K562 (cell line): ENCODE data around the gene XIRP2. TPM values are rescaled to one million over a fixed set of nuclear protein-coding genes. Genes with fewer than 3 reads are reported as not detected.

Experiments used
- ATAC-seq: fragments of 200-7000 bp; cut with Tn5 transposase; 3 replicates; pipeline ENCODE4 v1.9.1; 2020; ENCODE audit warnings: moderate library complexity
- BruUV-seq: library from RNA; stranded (reverse); fragments of 400-500 nt; replicated peaks from 2 replicates; lab custom pipeline; 2021; lab: Mats Ljungman, UMichigan
- CTCF ChIA-PET: fragments of 300-600 bp; formaldehyde crosslinking; extraction: SDS; loops from one replicate; lab custom pipeline; 2021; ENCODE audit warnings: low intra/inter-chr PET ratio; lab: Yijun Ruan, JAX
- POLR2A ChIA-PET: fragments of 300-600, 350-650 bp; sonication (Branson Sonifier 250); formaldehyde crosslinking; extraction: SDS; loops from one replicate; lab custom pipeline; 2021; ENCODE audit warnings: antibody characterized with exemption, inconsistent platforms; lab: Yijun Ruan, JAX
- DNase-seq, 4 experiments: peaks; one replicate each; pipeline versions ENCODE4 v3.0.0 to v3.0.0-alpha.2; 2011 to 2018; ENCODE audit warnings: low spot score in 3 of 4, mixed read lengths in 3 of 4; ENCODE audit errors: extremely low read depth in 1 of 4
- FAIRE-seq: peaks from 2 replicates; lab custom pipeline; 2011; peaks lifted over from hg19 to GRCh38; lab: Jason Lieb, UNC
- H2AFZ ChIP-seq: 2 replicates; pipeline ENCODE4 v1.6.0; 2011; ENCODE audit warnings: low read depth, low read length, control low read depth, inconsistent platforms
- H3K27ac ChIP-seq: fragments of 200-600 bp; 3 replicates; pipeline ENCODE4 v1.8.0; 2011; ENCODE audit warnings: low read depth, mild to moderate bottlenecking, control low read depth, inconsistent platforms, low read length, moderate library complexity, mixed read lengths; ENCODE audit errors: extremely low read depth
- H3K27me3 ChIP-seq, 2 experiments: fragments of 300-600 bp in 1 of 2; 2 replicates in 1 of 2; 3 replicates in 1 of 2; pipeline versions ENCODE4 v1.6.0 to v1.8.0; 2011; ENCODE audit warnings: inconsistent platforms in 2 of 2, low read length in 2 of 2, mild to moderate bottlenecking in 1 of 2, mixed read lengths in 1 of 2, moderate library complexity in 1 of 2; ENCODE audit not compliant: control insufficient read depth in 2 of 2, insufficient read depth in 2 of 2
- H3K36me3 ChIP-seq: fragments of 300-600 bp; 3 replicates; pipeline ENCODE4 v1.8.0; 2011; ENCODE audit warnings: mild to moderate bottlenecking, low read length, inconsistent platforms; ENCODE audit not compliant: control insufficient read depth, insufficient read depth
- H3K4me1 ChIP-seq, 2 experiments: fragments of 200-600 bp in 1 of 2; replicated peaks in 1 of 2; 2 replicates in 1 of 2; 3 replicates in 1 of 2; pipeline versions ENCODE4 v1.5.1 to v1.8.0; 2011; ENCODE audit warnings: inconsistent platforms in 2 of 2, low read length in 2 of 2, mild to moderate bottlenecking in 1 of 2, mixed read lengths in 1 of 2, moderate library complexity in 1 of 2; ENCODE audit not compliant: control insufficient read depth in 2 of 2, insufficient read depth in 2 of 2
- H3K4me2 ChIP-seq: 2 replicates; pipeline ENCODE4 v1.6.1; 2011; ENCODE audit warnings: low read length, control low read depth, inconsistent platforms, mixed read lengths; ENCODE audit not compliant: insufficient read depth
- H3K4me3 ChIP-seq: fragments of 200-600 bp; sonication (generic), shearing (Covaris generic); 2 replicates; pipeline ENCODE4 v1.5.1; 2016; ENCODE audit warnings: control low read depth, inconsistent platforms
- H3K79me2 ChIP-seq: fragments of 200-600 bp; 3 replicates; pipeline ENCODE4 v1.8.0; 2011; ENCODE audit warnings: low read length, inconsistent platforms; ENCODE audit not compliant: control insufficient read depth, insufficient read depth
- H3K9ac ChIP-seq, 2 experiments: 2 replicates each; pipeline versions ENCODE4 v1.6.0 to v1.6.1; 2011; ENCODE audit warnings: low read depth in 2 of 2, low read length in 2 of 2, control low read depth in 1 of 2, inconsistent platforms in 1 of 2, mild to moderate bottlenecking in 1 of 2, mixed read lengths in 1 of 2; ENCODE audit not compliant: insufficient read depth in 1 of 2
- H3K9me1 ChIP-seq: one replicate; pipeline ENCODE4 v1.6.0; 2011; ENCODE audit warnings: inconsistent platforms, mild to moderate bottlenecking, low read length, moderate library complexity; ENCODE audit not compliant: control insufficient read depth, insufficient read depth
- H3K9me3 ChIP-seq: replicated peaks from 2 replicates; pipeline ENCODE4 v1.5.1; 2011; ENCODE audit warnings: low read depth, low read length, inconsistent platforms; ENCODE audit not compliant: control insufficient read depth, insufficient read depth
- H4K20me1 ChIP-seq: replicated peaks from 2 replicates; pipeline ENCODE4 v1.6.1; 2011; ENCODE audit warnings: low read length, inconsistent platforms, mixed read lengths; ENCODE audit not compliant: control insufficient read depth, insufficient read depth
- BCL6 ChIP-seq: fragments of 250-450 bp; sonication (Bioruptor Pico); IDR thresholded peaks from 2 replicates; pipeline ENCODE4 v1.4.0; 2020
- CBX3 ChIP-seq, 2 experiments: IDR thresholded peaks; 1 replicate in 1 of 2; 2 replicates in 1 of 2; pipeline ENCODE4 v1.6.1; 2012; ENCODE audit warnings: inconsistent platforms in 2 of 2, low read length in 2 of 2, borderline replicate concordance in 1 of 2, control low read depth in 1 of 2
- CCNT2 ChIP-seq: IDR thresholded peaks from 2 replicates; pipeline ENCODE4 v1.6.1; 2011; ENCODE audit warnings: borderline replicate concordance, low read depth, mild to moderate bottlenecking, moderate library complexity, mixed read lengths, low read length; ENCODE audit not compliant: insufficient read length; ENCODE audit errors: extremely low read depth
- DIDO1 ChIP-seq: fragments of 450-650 bp; IDR thresholded peaks from 2 replicates; pipeline ENCODE4 v1.6.1; 2016; ENCODE audit warnings: low read depth, missing biosample characterization, missing genetic modification characterization
- ELF2 ChIP-seq: fragments of 250-450 bp; sonication (Bioruptor Pico); IDR thresholded peaks from 2 replicates; pipeline ENCODE4 v1.5.0; 2021; ENCODE audit warnings: mild to moderate bottlenecking
- FOS ChIP-seq: IDR thresholded peaks from 3 replicates; pipeline ENCODE4 v1.6.1; 2011; ENCODE audit not compliant: insufficient read length; ENCODE audit errors: extremely low read depth
- PCBP1 ChIP-seq: fragments of 200-400 bp; formaldehyde crosslinking; IDR thresholded peaks from 2 replicates; pipeline ENCODE4 v1.6.1; 2018; ENCODE audit warnings: mild to moderate bottlenecking, low read depth, low read length; ENCODE audit not compliant: poor library complexity, severe bottlenecking
- RBM14 ChIP-seq: fragments of 200-400 bp; formaldehyde crosslinking; IDR thresholded peaks from 2 replicates; pipeline ENCODE4 v1.6.1; 2018; ENCODE audit warnings: low read depth, mild to moderate bottlenecking, low read length, moderate library complexity, borderline replicate concordance; ENCODE audit not compliant: insufficient read depth
- SREBF2 ChIP-seq: sonication (generic); formaldehyde crosslinking; IDR thresholded peaks from 2 replicates; pipeline ENCODE4 v1.4.0; 2020; ENCODE audit warnings: mild to moderate bottlenecking, missing genetic modification reagents
- WGBS: fragments of 100-300 bp; shearing (Covaris generic); methylation state at CpG from one replicate; pipeline ENCODE4 v1.1.6; 2016; ENCODE audit warnings: low coverage, mixed read lengths; ENCODE audit not compliant: insufficient coverage; ENCODE audit errors: missing lambda C conversion rate; 5-methylcytosine and 5-hydroxymethylcytosine counted together
- in situ Hi-C: fragments of 300-500 bp; cut with MboI; formaldehyde crosslinking; loops from 4 replicates; pipeline ENCODE4 v1.15.0; 2018; ENCODE audit warnings: inconsistent platforms, mixed read lengths
- intact Hi-C: fragments of 100-400 bp; cut with micrococcal nuclease; formaldehyde crosslinking; loops from 2 replicates; pipeline ENCODE4 v1.14.2; 2022
- polyA plus RNA-seq, 8 experiments: library from polyadenylated mRNA; depleted of rRNA in 4 of 8; stranded (reverse) in 5 of 8; unstranded in 3 of 8; fragments of >200 nt; fragmentation: Nextera tagmentation in 2 of 8; fragmentation: Illumina TruSeq in 1 of 8; extraction: Ambion mirVana in 2 of 8; extraction: Trizol in 1 of 8; gene quantifications; 2 replicates each; pipeline versions ENCODE4 v1.2.1 to v1.2.3, GENCODE V29; 2011 to 2014; ENCODE audit warnings: inconsistent platforms in 1 of 8, missing spikeins in 1 of 8
- total RNA-seq, 7 experiments: library from RNA; depleted of rRNA in 6 of 7; stranded (reverse); fragments of >200 nt in 6 of 7; fragmentation: Illumina TruSeq in 2 of 7; extraction: Trizol in 2 of 7; gene quantifications; 2 replicates each; pipeline versions ENCODE4 v1.2.1 to v1.2.3, GENCODE V29; 2011 to 2021; ENCODE audit warnings: low replicate concordance in 1 of 7
- TF ChIP-seq, protein P1 (sequence below): fragments of 250-450 bp; sonication (Bioruptor Pico); IDR thresholded peaks from 2 replicates; pipeline ENCODE4 v1.4.0; 2020

Gene XIRP2
- total and polyA plus RNA-seq, 9 of the 15 experiments (the other 6 are each of a cell fraction or from before 2014, with no cell fraction given) = 0.04 to 0.10 (median 0.04) TPM; not detected in 2

- in situ Hi-C loops (no loop called here), intact Hi-C loops (no loop called here)
- Histone ChIP-seq H3K4me3 (no peak overlapping the region), H2AFZ (no peak overlapping the region), H3K4me1 (no peaks in the 10 kb centered on the region), H3K9ac (no peak overlapping the region), H3K27me3 (no peaks in the 10 kb centered on the region), H3K79me2 (no peaks in the 10 kb centered on the region), H3K4me2 (no peak overlapping the region), H3K36me3 (no peaks in the 10 kb centered on the region), H3K9me3 (no peaks in the 10 kb centered on the region; the same call in 1 of the 2 replicates), H3K9me1 (no peaks in the 10 kb centered on the region), H3K27ac (no peak overlapping the region), H4K20me1 (no peaks in the 10 kb centered on the region)
- ATAC-seq (no peak), FAIRE-seq (no peak), DNase-seq (no peak)
- TF ChIP-seq SREBF2 (no peak), PCBP1 (no peak), DIDO1 (tag) (no peak), CBX3 (IDR thresholded peaks at IDR 0.05; ENCODE audit: borderline replicate concordance in 1 of 2, low read length in 2 of 2) (no peak), CCNT2 (no peak), RBM14 (no peak), ELF2 (no peak), FOS (no peak), BCL6 (CRISPR knock-in tag) (no peak)
- TF ChIP-seq, protein P1, sequence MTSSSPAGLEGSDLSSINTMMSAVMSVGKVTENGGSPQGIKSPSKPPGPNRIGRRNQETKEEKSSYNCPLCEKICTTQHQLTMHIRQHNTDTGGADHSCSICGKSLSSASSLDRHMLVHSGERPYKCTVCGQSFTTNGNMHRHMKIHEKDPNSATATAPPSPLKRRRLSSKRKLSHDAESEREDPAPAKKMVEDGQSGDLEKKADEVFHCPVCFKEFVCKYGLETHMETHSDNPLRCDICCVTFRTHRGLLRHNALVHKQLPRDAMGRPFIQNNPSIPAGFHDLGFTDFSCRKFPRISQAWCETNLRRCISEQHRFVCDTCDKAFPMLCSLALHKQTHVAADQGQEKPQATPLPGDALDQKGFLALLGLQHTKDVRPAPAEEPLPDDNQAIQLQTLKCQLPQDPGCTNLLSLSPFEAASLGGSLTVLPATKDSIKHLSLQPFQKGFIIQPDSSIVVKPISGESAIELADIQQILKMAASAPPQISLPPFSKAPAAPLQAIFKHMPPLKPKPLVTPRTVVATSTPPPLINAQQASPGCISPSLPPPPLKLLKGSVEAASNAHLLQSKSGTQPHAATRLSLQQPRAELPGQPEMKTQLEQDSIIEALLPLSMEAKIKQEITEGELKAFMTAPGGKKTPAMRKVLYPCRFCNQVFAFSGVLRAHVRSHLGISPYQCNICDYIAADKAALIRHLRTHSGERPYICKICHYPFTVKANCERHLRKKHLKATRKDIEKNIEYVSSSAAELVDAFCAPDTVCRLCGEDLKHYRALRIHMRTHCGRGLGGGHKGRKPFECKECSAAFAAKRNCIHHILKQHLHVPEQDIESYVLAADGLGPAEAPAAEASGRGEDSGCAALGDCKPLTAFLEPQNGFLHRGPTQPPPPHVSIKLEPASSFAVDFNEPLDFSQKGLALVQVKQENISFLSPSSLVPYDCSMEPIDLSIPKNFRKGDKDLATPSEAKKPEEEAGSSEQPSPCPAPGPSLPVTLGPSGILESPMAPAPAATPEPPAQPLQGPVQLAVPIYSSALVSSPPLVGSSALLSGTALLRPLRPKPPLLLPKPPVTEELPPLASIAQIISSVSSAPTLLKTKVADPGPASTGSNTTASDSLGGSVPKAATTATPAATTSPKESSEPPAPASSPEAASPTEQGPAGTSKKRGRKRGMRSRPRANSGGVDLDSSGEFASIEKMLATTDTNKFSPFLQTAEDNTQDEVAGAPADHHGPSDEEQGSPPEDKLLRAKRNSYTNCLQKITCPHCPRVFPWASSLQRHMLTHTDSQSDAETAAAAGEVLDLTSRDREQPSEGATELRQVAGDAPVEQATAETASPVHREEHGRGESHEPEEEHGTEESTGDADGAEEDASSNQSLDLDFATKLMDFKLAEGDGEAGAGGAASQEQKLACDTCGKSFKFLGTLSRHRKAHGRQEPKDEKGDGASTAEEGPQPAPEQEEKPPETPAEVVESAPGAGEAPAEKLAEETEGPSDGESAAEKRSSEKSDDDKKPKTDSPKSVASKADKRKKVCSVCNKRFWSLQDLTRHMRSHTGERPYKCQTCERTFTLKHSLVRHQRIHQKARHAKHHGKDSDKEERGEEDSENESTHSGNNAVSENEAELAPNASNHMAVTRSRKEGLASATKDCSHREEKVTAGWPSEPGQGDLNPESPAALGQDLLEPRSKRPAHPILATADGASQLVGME (CRISPR knock-in tag) = no peak
- 2% methylated on average over 4 of the region's 4 CpGs for WGBS
- CTCF ChIA-PET = no interaction called here
- POLR2A ChIA-PET = no interaction called here
- BruUV-seq = no TSS peak
Observed at GRCh38 chr2:166972002-166972401, 83.7 kb downstream of the XIRP2 start.
